ENCODE results near the gene GALK2. TPM values are rescaled to one million over a fixed set of nuclear protein-coding genes. Genes with fewer than 3 reads are reported as not detected.
A peak's percentile ranks its signal among the peaks of the same experiment; 100 is the strongest.

Gene GALK2
- total and polyA plus RNA-seq, 2 of the 8 experiments (the other 6 are each of a cell fraction or from before 2014, with no cell fraction given): 8.7 to 16.1 TPM

GRCh38 chr15:49242820-49243219 is 72.8 kb downstream of the GALK2 start:
- H4K5ac ChIP-seq (ENCODE audit: insufficient read length, low read depth, low read length): no peak overlapping the region
- H3K23me2 ChIP-seq (ENCODE audit: low read depth, low read length): no peaks in the 10 kb centered on the region; the same call in 1 of the 2 replicates
- H3K36me3 ChIP-seq (ENCODE audit: control insufficient read depth in 2 of 4, insufficient read depth in 4 of 4, low read length in 3 of 4): no peaks in the 10 kb centered on the region; a peak in 1 of 8 replicates
- no peak overlapping the region for H4K91ac ChIP-seq (replicated peaks; ENCODE audit: insufficient read length, low read length)
- H4K8ac ChIP-seq (ENCODE audit: extremely low read depth, insufficient read depth, low read length): no peak overlapping the region
- H3K4me2 ChIP-seq (ENCODE audit: insufficient read depth in 1 of 2, low read depth in 2 of 2, low read length in 2 of 2): no peak overlapping the region
- no peaks in the 10 kb centered on the region for H3K9me3 ChIP-seq (ENCODE audit: insufficient read depth in 2 of 2, low read depth in 1 of 2, low read length in 1 of 2)
- FAIRE-seq (no peak), DNase-seq (ENCODE audit: low read depth in 1 of 2, low spot score in 2 of 2) (no peak)
- ChIA-PET CTCF (ENCODE audit: partially characterized antibody) (interaction anchor here (1.4 to 6.4 kb wide), 2 partner anchors 40 to 179 kb away, joined by 3 to 34 read pairs; partner anchors contain the start of gene FGF7), POLR2A (ENCODE audit: partially characterized antibody) (no interaction called here)
- H3K18ac ChIP-seq (ENCODE audit: extremely low read depth, low read length): no peak overlapping the region
- no peak overlapping the region for H3K4ac ChIP-seq (replicated peaks; ENCODE audit: insufficient read length, low read depth, low read length)
- H2AK5ac ChIP-seq (ENCODE audit: low read depth, low read length): no peak overlapping the region
- WGBS, 2 experiments (ENCODE audit: extremely low coverage in 1 of 2, insufficient coverage in 1 of 2, insufficient read length in 1 of 2, insufficient replicate concordance in 2 of 2, low coverage in 1 of 2, low lambda C conversion rate in 2 of 2, missing lambda C conversion rate in 1 of 2): 86% methylated on average over 2 of the region's 2 CpGs; no CpG with 5 or more reads in 1 of the 2 experiments
- no peak overlapping the region for H3K23ac ChIP-seq (ENCODE audit: insufficient read length)
- no peak overlapping the region for H3K56ac ChIP-seq (replicated peaks; ENCODE audit: insufficient read length, low read depth, low read length)
- no peak overlapping the region for H2BK12ac ChIP-seq (ENCODE audit: low read depth, low read length)
- peaks cover 0 to 2% (median 0%) of the 10 kb centered on the region in 4 experiments; a peak in 1 of 7 replicates for H3K4me1 ChIP-seq (replicated peaks in 1 of 4; ENCODE audit: control insufficient read depth in 3 of 4, insufficient read depth in 4 of 4, low read length in 3 of 4)
- H3K4me3 ChIP-seq (ENCODE audit: extremely low read depth in 1 of 4, insufficient read depth in 2 of 4, low read depth in 3 of 4, low read length in 4 of 4): no peak overlapping the region
- H2AFZ ChIP-seq (ENCODE audit: low read length): no peak overlapping the region
- H3K79me1 ChIP-seq (ENCODE audit: low read depth, low read length): no peaks in the 10 kb centered on the region
- no peak overlapping the region for H3K9ac ChIP-seq (replicated peaks in 1 of 4; ENCODE audit: extremely low read depth in 1 of 4, low read depth in 3 of 4, low read length in 3 of 4)
- no peak overlapping the region for H2BK5ac ChIP-seq (ENCODE audit: low read depth, low read length)
- no peaks in the 10 kb centered on the region for H4K20me1 ChIP-seq (replicated peaks in 1 of 2; ENCODE audit: control insufficient read depth in 1 of 2, insufficient read depth in 2 of 2, low read length in 2 of 2)
- no peak overlapping the region for H3K27ac ChIP-seq (ENCODE audit: low read depth, low read length)
- H3K14ac ChIP-seq (ENCODE audit: insufficient read length): no peak overlapping the region
- H2BK20ac ChIP-seq (ENCODE audit: low read length): no peak overlapping the region
- no peaks in the 10 kb centered on the region for H3K27me3 ChIP-seq (replicated peaks in 1 of 4; ENCODE audit: control insufficient read depth in 3 of 4, extremely low read depth in 1 of 4, insufficient read depth in 3 of 4, low read length in 3 of 4)
- H2BK15ac ChIP-seq (ENCODE audit: low read length): no peak overlapping the region
- no peaks in the 10 kb centered on the region for H3K79me2 ChIP-seq (ENCODE audit: control insufficient read depth in 1 of 2, insufficient read depth in 2 of 2, low read length in 2 of 2)
- TF ChIP-seq BACH1 (IDR thresholded peaks at IDR 0.05; ENCODE audit: low read length): 0 out of 2 replicates have a peak, but pooled peaks have one; percentile 44
- no peak for TF ChIP-seq CREB1 (IDR thresholded peaks at IDR 0.05)
- H2BK120ac ChIP-seq (replicated peaks; ENCODE audit: low read depth, low read length): no peak overlapping the region

All from H1 (cell line).